ENCODE measurements around the gene SPRYD3.
"Not testable (repeated sequence)": the region's sequence is repeated elsewhere in the genome, so short reads cannot be mapped to it uniquely, and the experiment has no call there.

SPRYD3 gene

GRCh38 chr12:53101931-53102781, 23.0 kb upstream of the SPRYD3 start:
- no peak for DNase-seq

DNA sequence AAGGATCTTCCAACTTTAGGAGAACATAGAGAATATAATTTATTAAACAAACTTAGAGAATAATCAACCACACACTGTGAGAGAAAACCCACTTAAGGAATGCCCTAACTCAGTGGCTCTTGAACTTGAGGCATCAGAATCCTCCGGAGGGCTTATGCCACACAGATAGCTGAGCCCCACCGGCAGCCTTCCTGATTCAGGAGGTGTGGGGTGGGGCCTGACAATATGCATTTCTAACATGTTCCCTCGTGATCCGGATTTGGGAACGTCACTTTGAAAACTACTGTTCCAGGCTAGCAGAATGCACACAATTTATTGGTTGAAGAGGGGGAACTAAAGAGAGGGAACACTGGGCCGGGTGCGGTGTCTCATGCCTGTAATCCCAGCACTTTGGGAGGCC, 22.1 kb upstream of the SPRYD3 start:
- no peak for DNase-seq

DNA sequence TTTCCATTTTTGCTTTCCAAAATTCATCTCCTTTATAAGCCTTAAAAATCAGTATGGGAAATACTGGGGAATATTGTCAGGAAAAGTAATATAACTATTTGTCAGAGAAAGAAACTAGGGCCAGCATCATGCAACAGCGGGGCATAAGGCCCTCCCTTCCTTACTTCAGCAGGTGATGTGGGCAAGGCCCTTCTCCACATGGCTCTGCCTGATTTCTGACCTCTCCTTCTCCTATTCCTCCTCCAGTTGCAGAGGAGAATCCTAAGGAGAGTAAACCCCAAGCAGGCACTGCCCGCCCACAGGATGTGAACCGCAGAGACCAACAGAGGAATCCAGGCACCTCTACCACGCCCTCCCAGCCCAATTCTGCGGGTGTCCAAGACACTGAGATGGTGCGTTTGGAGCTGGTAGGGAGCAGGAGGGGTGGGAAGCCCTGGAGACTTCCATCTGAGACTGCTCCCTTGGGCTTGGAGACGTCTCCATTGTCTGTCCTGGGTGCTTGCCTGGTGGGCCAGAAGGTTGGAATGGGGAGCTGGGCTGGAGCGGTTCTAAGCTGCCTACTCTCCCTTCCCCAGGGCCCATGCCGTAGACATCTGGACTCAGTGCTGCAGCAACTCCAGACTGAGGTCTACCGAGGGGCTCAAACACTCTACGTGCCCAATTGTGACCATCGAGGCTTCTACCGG, 21.4 kb upstream of the SPRYD3 start:
- no peak for DNase-seq

- peak; percentile 39 for DNase-seq
These were observed 20.1 kb upstream of the SPRYD3 start for GRCh38 chr12:53099071-53099882.

GRCh38 chr12:53098354-53098981, 19.3 kb upstream of the SPRYD3 start:
- DNase-seq, result no peak

- no peak for DNase-seq
These were observed 18.6 kb upstream of the SPRYD3 start, which contains the start of gene IGFBP6 for GRCh38 chr12:53097564-53098353. Gene IGFBP6, plus strand, starts transcription at chr12:53097667. Its CDS starts 51 bp downstream, at chr12:53097718.

DNA sequence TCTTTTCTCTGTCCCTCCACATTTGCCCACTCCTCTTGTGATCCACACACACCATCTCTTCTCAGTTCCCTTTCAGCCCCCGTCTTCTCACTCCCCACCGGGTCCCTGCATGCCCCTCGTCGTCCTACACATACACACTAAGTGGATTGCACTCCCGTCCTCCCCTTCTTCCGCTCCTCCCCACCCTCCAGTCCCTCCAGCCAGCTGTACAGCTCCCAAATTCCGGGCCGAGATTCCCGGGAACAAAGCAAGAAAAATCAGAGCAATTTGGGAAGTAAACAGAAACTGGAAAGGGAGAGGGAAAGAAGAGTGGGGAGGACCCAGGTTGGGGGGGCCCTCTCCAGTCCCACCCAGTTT, 18.0 kb upstream of the SPRYD3 start:
- DNase-seq, result no peak

DNA sequence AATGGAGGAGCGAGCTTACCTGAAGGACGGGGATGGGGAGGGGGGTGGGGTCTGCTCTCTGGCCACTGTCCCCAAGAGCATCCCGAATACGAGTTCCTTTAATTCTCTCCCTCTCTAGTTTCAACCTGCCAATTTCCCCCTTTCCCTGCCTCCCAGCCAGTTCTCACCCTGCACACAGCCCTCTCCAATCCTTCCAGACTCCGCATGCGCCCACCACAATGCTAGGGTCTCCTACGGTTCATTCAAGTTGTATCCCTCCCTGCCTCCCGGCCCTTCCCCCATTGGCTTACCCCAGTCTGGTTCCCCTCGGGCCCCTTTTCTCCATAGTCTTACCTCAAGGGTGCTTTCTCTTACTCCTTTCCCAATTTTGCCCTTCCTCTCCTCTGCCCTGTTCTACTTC, 17.6 kb upstream of the SPRYD3 start:
- no peak for DNase-seq

DNA sequence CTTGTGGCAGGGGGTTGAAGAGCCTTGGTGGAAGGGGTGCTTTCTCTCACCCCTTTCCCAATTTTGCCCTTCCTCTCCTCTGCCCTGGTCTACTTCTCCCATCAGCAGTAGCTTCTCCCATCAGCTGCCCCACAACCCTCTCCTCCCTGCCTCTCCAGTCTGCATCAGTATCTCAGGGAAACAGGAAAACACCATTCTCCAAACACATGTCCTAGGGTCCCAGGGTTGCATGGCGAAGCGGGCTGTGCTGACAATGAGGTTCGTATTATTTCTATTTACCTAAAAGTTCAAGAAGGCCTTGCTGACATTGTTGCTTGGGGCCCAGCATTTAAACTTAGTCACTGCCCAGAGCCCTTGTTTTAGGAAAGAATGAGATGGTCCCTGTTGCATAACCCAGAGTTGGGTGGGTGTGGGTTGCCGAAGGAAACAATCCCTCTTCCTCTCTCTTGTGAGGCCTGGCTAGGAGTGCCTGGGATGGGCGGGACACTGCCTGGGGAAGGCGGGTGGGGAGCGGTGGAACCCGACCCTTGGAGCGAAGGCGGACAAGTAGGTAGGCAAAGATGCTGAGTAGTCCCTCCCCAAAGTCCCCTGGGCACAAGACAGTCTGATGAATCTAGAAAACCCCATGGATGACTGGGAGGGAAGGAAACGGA, 17.0 kb upstream of the SPRYD3 start:
- DNase-seq, result no peak

GRCh38 chr12:53095596-53095895, 16.4 kb upstream of the SPRYD3 start:
- not testable (repeated sequence) for DNase-seq

- not testable (repeated sequence) for DNase-seq
These were observed 15.8 kb upstream of the SPRYD3 start for GRCh38 chr12:53094796-53095595.

DNA sequence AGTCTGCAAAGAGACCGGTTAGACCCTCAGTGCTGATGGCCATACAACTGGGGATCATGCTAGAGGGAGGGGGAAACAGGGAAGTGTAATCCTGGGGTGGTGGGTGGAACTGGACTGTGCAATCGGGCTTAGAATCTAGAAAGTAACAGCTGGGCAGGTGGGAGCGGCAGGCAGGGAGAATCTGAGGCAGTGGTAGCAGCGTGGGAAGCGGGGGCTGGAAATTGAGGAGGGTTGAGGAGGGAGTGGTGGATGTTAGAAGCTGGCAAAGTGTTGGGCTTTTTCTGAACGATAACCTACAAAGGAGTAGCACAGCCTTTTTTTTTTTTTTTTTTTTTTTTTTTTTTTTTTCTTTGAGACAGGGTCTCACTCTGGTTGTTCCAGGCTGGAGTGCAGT, 15.2 kb upstream of the SPRYD3 start:
- no peak for DNase-seq

- no peak for DNase-seq
These were observed 14.7 kb upstream of the SPRYD3 start for GRCh38 chr12:53093777-53094393.

DNA sequence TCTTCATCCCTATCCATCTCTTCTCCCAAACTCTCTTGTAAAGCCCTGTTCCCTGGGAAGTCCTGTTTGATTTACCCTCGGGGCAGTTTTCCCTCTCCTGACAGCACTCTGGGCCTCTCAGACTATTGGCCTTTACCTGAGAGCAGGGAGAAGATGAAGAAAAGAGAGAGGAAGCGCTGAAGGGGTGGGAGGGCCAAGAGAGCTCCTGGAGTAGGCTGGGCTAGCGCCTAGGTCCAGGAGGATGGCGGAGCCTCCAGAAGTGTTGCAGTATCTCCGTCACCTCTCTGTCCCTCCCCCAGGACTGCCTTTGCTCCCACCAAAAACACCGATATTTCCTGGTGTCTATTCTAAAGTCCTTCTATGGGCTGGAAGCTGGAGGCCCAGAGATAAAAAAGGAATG, 12.6 kb upstream of the SPRYD3 start:
- no peak for DNase-seq

DNA sequence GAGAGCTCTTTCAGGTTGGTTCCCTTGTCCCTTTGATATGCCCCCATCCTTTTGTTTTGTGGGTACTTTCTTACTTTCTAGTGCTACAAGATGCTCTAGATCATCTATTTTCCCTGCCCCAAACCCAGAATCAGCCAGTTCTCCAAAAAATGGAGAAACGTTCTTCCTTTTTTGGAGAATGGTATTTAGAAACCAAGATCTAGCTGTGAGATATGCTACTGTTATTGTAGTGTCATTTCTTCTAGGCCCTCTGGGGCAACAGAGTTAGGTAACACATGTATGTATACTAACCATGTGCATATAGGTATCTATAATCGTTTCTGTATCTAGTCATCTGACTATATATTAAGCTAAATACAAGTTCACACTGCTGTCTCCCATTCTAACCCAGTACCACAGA, 11.4 kb upstream of the SPRYD3 start:
- no peak for DNase-seq

DNA sequence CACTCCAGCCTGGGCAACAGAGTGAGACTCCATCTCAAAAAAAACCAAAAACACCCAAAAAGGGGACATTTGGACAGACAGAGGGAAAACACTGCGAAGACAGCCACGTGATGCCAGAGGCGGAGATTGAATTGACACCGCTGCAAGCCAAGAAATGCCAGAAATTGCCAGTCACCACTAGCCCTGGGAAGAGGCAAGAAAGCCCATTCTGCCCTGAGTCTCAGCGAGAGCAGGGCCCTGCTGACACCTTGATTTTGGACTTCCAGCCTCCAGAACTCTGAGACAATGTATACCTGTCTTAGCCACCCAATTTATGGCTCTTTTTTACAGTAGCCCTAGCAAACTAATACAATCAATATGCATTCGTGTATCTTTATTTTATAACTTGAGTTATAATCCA, 10.9 kb upstream of the SPRYD3 start:
- DNase-seq, result no peak

- no peak for DNase-seq
These were observed 7.2 kb upstream of the SPRYD3 start for GRCh38 chr12:53086361-53086760.

DNA sequence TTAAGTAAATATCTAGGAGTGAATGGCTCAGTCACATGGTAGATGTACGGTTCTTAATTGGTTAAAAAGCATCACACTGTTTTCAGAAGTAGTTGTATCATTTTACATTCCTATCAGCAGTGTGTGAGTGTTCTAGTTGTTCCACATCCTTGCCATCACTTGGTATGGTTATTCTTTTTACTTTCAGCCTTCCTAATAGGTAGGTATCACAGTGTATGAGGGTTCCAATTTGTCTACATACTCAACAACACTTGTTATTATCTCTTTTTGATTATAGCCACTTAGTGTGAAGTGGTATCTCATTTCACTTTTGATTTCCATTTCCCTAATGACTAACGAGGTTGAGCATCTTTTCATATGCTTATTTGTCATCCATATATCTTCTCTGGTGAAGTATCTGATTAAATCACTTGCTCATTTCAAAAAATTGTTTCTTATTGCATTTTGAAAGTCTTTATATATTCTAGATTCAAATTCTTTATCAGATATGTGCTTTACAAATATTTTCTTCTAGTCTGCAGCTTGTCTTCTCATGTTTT, 3.5 kb upstream of the SPRYD3 start:
- no peak for DNase-seq

DNA sequence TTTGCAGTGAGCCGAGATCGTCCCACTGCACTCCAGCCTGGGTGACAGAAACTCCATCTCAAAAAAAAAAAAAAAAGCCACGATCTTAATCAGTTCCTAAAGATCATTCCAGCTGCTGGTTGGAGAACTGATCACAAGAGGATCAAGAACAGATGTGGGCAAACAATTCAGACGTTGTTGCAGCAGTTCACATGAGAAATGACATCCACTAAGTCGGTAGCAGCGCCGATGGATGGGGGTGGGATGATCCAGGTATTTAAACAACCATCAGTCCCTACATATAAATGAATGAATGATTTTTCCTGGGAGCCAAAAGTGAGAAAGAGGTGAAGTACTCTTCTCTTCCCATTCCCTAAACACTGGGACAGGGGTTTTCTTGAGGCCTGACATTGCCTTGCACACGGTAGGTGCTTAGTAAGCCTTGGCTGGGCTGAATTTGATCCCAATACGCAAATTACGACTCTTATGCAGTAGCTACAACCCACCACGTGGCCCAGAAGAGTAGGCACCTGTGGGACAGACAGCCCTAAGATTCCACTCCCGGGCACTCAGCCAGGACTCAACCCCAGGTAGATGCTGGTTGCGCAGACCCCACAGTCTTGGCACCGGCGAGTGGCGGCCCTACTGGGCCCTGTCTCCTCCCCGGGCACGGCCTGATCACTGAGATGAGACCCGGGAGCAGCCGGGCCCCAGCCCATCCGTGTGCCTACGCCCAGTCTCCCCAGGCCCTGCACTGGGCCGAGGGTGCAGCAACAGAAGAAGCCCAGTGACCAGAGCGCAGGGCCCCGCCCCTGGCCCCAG, 565 bp downstream of the SPRYD3 start:
- DNase-seq, result peak; percentile 45

Measured in SHP77 treated with DMSO at 0.1 percent for 48 hours (cell line).